SH-SY5Y (cell line): ENCODE data around the gene PFKL.

Source experiments
- GATA2 ChIP-seq: IDR thresholded peaks from 2 replicates; pipeline ENCODE4 v1.6.1; 2011; ENCODE audit warnings: mild to moderate bottlenecking, low read depth, low read length
- GATA3 ChIP-seq: IDR thresholded peaks from 2 replicates; pipeline ENCODE4 v1.6.1; 2011; ENCODE audit warnings: low read depth, mild to moderate bottlenecking, low read length, moderate library complexity

PFKL gene

GRCh38 chr21:44296916-44297315 is 2.9 kb upstream of the PFKL start:
- TF ChIP-seq GATA2 (no peak), GATA3 (no peak)

DNA sequence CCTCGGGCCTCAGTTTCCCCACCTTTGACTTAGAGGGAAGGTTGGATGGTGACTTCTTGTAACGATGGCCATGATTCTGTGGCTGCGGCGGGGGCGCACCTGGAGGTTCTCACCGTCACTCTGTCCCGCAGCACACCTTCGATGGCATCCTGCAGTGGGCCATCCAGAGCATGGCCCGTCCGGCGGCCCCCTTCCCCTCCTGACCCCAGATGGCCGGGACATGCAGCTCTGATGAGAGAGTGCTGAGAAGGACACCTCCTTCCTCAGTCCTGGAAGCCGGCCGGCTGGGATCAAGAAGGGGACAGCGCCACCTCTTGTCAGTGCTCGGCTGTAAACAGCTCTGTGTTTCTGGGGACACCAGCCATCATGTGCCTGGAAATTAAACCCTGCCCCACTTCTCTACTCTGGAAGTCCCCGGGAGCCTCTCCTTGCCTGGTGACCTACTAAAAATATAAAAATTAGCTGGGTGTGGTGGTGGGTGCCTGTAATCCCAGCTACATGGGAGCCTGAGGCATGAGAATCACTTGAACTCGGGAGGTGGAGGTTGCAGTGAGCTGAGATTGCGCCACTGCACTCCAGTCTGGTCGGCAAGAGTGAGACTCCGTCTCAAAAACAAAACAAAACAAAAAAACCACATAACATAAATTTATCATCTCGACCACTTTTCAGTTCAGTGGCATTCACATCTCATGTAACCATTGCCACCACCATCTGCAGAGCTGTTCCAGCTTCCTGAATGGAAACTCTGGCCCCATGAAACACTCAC is 2.1 kb upstream of the PFKL start:
- no peak for TF ChIP-seq GATA2
- no peak for TF ChIP-seq GATA3

- TF ChIP-seq GATA2: no peak
- TF ChIP-seq GATA3: no peak
Measured at GRCh38 chr21:44298301-44298700, 1.6 kb upstream of the PFKL start.

- no peak for TF ChIP-seq GATA3
- TF ChIP-seq GATA2: no peak
Measured at GRCh38 chr21:44299085-44299457, 782 bp upstream of the PFKL start.

DNA sequence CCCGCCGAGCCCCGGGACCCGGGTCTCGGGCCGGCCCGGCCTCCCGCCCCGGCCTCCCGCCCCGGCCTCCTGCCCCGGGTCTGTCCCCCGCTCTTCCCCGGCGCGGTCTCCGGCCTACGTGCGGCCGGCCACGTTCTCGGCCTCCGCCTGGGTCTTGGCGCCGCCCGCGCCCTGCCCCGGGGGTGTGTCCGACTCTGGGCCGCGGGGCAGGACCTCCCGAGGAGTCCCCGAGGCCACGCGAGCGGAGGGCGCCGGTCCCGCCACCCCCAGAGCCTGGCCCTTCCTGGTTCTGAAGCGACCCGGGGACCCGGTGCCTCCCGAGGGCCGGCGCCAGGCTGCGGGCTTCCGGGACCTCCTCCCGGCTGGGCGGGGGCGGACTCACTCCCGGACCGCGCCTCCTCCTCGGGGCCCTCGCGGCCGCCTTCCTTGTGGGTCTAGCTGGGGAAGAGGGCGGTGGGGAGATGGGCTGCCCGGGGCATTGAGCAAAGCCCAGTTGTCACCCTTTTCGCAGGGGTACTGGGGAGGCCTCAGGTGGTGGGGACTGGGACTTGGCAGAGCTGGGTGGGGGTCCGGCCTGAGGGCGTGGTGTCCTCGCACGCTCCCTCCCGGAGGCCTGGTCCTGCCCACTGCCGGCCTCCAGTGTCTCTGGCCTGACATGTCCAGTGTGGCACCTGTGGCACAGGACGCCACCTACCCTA is 558 bp downstream of the PFKL start:
- no peak for TF ChIP-seq GATA3
- TF ChIP-seq GATA2: no peak

- TF ChIP-seq GATA2: no peak
- no peak for TF ChIP-seq GATA3
Measured at GRCh38 chr21:44301141-44301540, 1.3 kb downstream of the PFKL start.

DNA sequence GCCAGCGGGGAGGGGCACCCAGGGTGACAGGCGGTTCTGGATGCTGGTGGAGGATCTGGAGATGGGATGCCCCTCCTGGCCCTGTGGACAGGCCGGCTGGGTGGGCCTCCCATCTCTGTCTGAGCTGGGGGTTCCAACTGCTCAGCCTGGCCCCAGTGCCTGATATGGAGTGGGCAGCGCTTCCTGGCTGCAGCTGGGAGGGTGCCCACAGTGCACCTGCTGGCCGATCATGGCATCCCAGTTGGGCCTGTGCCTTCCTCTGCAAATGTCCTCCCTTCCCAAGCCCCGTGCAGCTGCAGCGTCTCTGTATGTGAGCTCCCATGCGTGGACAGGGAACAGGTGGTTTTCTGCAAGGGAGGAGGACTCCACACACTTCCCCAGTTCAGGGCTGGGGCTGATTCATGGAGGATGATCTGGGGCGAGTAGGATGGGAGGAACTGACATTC is 2.1 kb downstream of the PFKL start:
- TF ChIP-seq GATA2 (no peak), GATA3 (no peak)

DNA sequence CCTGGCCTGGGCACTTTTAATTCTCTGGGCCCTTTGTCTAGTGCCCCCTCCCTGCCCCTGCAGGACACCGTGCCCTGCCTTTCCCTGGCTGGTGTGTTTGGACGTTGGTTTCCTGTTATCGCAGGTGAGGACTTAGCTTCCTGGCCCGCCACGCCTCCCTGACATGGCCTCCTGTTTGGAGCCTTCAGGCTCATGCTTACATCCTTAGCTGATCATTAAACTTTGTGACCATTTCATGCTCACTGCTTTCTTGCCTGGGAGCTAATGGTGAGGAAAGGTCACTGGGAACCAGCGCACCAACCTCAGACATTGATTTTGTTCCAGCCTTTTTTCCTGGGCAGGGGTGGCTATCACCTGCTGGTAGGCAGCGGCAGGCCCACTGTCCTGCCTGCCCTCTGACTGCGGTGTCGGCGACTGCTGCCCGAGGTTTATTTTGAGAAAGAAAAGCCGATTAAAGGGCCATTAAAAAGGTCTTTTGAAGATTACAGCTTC is 3.7 kb downstream of the PFKL start:
- TF ChIP-seq GATA3 (no peak), GATA2 (no peak)

DNA sequence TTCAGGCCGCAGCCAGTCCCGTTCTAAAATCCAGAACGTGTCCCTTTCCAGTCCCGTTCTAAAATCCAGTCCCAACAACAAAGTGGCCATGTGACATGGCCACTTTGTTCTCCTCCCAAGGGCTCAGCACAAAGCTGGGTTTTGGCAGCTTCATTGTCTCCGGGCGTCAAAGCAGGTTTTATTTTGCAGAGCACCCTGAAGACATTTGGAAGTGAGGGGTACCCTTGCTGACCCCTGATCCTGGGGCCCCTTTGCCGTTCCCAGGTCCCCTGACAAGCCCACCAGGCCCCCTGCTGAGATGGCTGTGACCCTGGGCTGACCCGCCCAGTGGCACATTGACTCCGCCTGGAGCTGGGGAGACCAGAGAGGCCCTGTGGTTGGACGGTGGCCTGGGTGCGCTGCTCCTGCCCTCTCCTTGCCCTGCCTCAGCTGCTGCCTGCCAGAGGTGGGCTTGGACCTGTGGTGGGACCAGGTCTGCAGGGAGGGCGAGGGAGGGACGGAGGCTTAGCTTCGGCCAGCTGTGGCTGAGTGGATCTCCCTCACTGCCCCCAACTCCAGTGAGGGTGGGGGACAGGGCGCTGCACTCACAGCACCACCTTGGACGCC is 4.3 kb downstream of the PFKL start:
- no peak for TF ChIP-seq GATA2
- no peak for TF ChIP-seq GATA3

- TF ChIP-seq GATA3 (no peak), GATA2 (no peak)
Measured at GRCh38 chr21:44304877-44305293, 5.0 kb downstream of the PFKL start.

GRCh38 chr21:44305691-44306090 is 5.8 kb downstream of the PFKL start:
- TF ChIP-seq GATA2 (no peak), GATA3 (no peak)

DNA sequence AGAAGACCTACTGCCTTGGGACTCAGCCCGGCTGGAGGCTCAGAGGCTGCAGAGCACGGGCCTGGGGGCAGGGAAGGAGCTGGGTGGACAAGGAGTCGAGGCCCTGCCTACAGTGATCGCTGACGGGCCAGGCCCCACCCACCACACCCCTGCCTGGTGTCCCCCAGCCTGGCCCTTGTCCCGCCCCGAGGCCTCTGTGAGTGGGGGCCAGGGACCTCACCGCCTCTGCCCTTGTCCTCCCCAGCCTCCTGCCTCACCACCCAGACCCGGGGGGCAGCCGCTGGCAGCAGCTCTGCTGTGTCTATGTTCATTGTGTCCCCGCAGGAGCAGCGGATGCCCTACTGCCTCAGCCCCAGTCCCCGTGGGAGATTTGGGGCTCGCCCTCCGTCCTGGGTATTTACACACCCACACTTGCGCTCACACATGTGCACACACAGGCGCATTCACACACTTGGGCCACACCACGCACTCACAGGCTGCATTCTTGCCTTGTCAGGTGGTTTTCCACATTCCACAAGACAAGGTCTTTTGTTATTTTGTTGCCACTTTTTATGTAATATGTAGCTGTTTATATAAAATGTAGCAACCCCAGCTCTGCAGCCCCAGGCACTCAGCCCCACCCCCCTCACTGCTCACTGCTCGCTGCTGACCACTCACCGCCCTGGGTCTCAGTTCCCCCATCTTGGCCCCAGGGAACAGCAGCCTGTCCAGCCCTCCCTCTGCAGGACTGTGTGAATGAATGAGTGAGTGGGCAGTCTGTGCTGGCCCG is 7.3 kb downstream of the PFKL start:
- no peak for TF ChIP-seq GATA2
- no peak for TF ChIP-seq GATA3

- TF ChIP-seq GATA3: no peak
- TF ChIP-seq GATA2: no peak
Measured at GRCh38 chr21:44310628-44311507, 11.0 kb downstream of the PFKL start.
